HG03064 (cell line): ENCODE results near the gene CPSF3.

Experiments used
- ATAC-seq: cut with Tn5 transposase; IDR thresholded peaks from one replicate; pipeline ENCODE4 v1.9.1; 2021; ENCODE audit warnings: low read depth; ENCODE audit not compliant: unreplicated experiment

The CPSF3 gene

DNA sequence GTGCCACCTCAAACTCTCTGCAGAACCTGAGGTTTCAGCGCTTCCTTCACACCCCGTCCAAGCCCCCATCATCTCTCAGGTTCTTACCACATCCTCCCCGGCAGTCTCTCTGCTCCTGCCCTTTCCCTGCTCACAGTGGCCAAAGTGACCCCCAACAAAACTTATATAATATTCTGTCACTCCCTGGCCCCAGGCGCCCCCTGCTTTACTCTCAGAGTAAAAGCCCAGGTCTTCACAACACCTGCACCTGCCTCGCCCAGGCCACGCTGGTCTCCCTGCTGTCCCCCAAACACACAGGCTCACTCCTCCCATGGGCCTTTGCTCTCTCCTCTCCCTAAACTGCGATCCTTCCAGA is 6.5 kb upstream of the CPSF3 start:
- no peak for ATAC-seq

DNA sequence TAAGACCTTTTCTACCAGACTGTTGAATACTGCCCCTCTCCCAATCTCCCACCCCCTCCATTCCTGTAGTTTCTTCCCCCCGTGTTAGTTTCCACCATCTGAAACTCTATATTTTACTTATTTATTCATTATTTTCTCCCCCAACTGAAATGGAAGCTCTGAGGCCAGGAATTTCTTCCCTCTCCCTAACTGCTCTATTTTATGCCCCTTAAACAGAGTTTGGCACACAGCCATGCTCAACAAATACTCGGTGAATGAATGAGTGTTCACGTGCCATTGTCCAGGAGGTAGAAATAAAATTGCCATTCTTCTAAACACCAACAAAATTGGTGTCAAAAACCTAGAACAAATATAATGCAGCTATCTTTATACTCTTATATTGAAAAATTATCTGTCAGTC is 5.7 kb upstream of the CPSF3 start:
- ATAC-seq = no peak

DNA sequence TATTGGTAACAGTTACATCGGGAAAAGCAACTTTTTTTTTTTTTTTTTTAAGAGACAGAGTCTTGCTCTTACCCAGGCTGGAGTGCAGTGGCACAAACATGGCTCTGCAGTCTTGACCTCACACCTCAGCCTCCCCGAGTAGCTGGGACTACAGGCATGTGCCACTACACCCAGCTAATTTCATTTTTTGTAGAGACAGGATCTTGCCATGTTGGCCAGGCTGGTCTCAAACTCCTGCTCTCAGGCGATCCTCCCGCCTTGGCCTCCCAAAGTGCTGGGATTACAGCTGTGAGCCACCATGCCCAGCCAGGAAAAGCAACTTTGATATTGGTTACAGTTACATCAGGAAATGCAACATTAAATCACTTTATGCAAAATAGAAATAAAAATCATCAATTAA is 4.7 kb upstream of the CPSF3 start:
- ATAC-seq = no peak

DNA sequence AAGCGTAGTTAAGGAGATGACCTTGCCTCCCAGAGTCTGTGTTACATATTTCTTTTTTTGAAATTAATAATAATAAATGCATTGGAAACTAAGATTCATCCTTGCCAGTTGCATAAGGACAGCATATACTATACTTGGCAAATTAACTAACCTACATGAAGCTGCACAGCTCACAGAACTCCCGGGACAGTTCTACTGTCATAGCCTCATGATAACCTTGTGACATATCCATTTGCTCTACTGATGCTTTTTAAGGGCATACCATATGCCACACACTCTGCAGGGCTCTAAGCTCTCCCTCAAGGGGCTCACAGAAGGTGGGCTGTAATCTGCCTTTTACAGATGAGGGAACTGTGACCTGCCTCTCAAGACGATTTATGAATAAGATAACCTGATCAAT is 3.9 kb upstream of the CPSF3 start:
- no peak for ATAC-seq

DNA sequence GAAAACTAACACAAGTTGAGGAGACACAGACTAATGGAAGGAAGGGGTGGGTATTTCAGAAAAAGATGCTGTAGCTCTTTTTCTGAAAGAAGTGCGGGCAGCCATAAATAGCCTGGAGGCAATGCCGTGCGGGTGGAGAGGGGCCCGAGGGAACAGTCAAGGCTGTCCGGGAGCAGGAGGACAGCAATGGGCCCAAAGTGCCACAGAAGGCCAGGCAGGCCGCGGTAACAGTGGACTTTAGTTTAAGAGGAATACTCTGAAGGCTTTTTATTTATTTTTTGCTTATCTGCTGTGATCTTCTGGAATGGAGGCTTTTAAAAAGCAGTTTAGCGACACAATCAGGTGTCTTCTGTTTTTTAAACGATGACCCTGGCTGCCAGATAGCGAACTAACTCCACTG is 3.0 kb upstream of the CPSF3 start:
- no peak for ATAC-seq

DNA sequence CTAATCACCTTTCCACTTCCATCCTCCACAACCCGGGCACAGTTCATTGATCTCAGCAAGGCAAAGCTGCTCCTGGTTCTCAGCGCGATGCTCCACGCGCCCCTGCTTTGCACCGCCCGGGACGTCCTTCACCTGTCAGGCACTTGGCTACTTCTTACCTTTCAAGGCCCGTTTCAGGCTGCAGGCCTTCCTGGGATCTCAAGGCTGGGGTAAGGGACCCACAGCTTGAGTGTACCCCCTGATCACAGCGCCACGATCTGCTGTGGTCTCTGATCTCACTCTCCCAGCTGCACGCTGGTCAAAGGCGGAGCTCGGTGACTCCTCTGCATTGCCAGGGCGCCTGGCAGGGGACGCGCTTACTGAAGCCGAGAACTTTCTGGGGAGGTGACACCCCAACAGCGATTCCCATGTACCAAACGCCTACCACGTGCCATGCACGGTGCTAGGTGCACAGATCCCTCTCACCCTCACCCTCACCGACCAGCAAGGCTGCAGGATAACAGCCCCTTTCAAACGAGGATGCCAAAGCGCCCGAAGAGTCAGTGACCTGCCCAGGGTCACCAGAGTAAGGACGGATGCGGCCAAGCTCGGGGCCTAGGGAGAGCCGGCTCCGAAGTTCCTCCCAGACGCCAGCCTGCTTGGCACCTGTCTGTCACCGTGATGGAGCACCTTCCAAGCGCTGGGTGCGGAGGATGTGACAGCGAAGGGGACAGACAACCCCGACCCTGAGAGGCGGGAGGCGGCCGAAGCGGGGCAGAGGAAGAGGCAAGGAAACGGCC is 944 bp upstream of the CPSF3 start:
- ATAC-seq = peak; percentile 29

DNA sequence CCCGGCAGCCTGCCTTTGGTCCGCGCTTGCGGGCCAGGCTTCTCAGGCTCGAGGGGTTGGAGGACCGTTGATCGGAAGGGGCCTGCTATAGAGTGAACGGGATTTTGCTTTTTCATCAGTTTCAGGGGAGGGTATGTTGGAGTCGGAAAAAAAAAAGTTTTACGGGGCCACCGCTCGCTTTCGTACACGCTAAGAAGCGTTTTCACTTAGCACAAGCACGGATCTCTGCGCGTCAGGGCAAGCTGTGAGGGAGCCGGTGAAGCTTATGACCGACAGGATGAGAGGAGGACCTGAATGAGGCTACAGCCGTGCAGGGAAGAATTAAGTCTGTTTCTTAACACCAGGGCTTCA is 443 bp downstream of the CPSF3 start:
- ATAC-seq = peak; percentile 2

DNA sequence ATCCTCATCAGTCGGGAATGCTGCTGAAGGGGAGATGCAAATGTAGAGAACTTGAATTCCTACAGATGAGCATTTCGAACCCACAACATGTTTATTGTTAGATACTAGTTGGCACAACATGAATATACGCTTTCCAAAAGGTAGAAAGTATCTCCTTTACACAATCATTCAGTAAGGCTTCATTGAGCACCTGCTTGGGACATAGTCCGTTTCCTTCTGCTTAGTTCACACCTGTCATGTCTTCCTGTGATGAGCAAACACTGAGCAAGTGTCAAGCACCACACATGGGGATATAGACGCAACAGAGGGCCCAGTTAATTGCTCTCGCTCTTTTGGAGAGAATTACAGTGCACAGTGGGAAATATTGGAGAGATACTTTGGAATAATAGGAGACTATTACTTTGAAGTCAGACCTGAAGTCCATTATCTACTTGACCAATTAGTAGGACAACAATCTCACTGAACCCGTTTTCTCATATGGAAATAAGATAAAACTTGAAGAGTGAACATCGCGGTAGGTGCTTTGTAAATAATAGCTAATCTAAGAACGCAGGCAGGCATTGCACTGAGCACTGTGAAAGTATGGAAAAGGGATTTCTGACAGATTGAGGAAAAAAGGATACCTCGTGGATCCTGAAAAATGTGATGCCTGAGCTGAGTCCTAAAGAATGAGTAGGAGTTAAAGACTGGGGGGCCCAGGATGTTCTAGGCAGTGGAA is 1.2 kb downstream of the CPSF3 start:
- ATAC-seq = no peak

DNA sequence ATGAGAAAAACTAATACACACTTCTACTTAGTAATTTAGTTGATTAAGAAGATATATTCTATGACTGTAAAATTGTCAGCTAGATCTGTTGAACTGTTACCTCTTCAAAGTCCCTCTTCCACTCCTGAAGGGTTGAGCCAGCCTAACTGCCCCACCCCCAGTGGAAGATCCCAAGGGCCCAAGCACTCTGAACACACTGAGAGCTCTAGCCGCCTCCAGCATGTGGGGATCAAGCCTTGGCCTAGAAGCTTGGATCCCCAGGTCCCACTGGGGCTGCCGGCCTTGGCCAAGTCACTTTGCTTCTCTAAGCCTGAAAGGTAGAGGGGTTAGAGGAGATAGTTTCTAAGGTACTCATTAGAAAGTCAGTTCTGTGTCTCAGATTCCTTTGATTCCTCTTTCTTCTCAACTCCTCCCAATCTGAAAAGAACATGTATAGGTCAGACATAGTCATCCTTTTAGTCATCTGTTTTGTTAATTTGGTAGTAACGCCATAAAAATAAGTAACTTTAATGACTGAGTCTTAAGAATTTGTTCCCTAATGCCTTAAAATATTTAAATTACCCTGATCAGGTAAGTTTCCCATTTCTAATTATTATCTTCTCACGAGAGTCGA is 5.6 kb downstream of the CPSF3 start:
- ATAC-seq = no peak

DNA sequence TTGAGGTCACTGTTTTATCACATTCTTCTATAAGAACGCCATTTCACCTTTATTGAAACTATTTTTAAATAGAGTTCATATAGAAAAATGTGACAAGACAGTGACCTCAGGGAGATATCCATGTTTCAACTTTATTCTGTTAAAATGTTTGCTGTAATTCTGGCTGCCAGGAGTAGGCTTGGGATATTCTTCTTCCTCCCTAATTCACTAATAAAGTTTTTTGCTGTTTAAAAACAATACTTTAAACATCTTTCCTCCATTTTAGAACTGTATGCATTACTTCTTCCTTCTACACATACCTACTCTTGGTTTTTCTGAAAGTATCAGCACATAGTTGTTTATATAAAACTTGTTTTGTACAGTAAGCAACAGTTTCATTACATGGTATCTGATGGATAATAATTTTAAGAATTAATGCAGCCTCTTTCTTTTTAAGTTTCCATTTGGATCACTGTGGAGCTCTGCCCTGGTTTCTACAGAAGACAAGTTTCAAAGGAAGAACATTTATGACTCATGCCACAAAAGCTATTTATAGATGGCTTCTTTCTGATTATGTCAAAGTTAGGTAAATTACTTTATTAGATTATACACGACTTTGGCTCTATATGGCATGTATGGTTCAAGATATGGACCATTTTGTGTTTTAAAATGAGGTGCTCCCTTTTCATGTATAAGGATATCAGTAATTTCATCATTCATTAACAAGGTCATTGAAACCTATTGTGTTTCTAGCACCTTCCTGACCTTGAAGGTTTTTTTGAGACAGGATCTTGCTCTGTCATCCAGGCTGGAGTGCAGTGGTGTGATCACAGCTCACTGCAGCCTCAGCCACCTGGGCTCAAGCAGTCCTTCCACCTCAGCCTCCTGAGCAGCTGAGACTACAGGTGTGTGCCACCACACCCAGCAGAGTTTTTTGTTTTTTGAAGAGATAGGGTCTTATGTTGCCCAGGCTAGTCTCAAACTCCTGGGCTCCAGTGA is 7.2 kb downstream of the CPSF3 start:
- ATAC-seq = no peak

DNA sequence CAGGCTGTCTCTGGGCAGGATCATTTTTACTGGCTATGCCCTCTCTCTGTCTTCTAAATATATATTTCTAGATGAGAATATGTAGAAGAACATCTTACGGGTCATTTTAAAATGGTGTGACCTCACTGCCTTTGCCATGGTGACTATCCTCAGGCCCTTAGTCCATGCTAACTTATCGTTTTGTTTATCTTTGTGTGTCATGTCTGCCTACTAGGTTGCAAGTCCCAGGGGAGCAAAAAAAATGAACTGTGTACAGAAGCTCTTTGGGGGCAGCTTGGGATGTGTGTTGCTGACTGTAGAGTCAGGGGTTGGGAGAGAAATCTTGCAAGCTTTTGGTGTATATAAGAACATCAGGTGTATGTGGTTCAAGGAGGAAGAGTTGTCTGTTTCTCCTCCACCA is 11.0 kb downstream of the CPSF3 start:
- no peak for ATAC-seq

DNA sequence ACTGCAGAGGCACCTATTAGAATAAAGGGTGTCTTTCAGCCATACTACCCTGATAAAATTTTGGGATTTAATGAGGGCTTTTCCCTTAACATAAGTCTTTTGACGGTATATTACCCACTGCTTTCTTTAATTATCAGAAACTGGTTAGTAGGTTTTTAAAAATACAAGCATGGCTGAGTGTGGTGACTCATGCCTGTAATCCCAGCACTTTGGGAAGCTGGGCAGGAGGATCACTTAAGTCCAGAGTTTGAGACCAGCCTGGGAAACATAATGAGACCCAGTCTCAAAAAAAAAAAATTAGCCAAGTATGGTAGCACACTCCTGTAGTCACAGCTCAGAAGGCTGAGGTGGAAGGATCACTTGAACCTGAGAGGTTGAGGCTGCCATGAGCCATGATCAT is 16.1 kb downstream of the CPSF3 start:
- no peak for ATAC-seq

DNA sequence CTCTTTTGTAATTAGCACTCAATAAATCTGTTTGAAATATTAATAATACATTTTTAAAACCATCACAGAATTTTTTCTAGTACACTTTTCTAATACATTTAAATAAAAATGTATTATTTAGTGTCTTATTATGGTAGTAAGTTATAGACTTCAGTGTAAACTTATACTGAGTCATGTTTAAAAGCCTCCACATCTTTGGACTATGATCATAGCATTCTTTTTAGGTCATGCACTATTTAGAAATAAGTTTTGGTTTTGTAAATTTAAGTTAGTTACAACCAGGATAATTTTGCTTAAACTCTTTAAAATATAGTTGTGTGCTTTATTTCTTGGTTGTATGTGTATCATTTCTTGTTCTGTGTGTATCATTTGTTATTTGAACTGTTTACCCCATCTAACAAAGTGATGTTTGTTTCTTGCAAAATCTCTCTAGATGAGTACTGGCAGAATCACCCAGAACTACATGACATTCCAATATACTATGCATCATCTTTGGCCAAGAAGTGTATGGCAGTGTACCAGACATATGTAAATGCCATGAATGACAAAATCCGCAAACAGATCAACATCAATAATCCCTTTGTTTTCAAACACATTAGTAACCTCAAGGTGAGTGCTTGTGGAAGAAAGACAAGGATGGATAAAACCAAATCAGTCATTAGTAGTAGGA is 16.7 kb downstream of the CPSF3 start:
- no peak for ATAC-seq

DNA sequence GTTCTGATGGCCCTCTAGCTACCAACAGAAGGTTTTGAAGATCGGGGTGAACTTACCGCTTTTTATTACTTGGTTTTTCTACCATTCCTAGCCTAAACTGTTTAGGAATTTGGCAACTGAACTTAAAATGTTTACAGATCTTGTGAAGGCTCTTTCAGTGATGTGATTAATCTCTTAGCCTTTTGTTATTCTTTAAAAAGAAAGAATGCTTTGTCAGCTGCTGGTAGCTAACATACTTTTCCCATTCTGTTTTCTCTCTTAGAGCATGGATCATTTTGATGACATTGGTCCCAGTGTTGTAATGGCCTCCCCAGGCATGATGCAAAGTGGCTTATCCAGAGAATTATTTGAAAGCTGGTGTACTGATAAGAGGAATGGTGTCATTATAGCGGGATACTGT is 18.1 kb downstream of the CPSF3 start:
- ATAC-seq = no peak

DNA sequence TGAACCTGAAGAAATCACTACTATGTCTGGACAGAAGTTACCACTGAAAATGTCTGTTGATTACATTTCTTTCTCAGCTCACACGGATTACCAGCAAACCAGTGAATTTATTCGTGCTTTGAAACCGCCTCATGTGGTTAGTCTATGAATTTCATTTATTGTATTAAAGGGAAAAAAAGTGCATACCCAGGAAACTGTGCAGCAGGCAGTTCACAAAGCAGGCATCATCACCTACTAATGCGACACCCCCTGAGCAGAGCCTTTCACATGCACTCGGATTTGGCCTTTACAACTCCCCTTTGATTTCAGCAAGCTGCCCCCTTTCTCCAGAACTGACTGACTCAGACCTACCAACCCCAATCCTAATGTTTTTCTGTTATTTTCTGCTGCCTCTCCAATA is 20.1 kb downstream of the CPSF3 start:
- no peak for ATAC-seq

DNA sequence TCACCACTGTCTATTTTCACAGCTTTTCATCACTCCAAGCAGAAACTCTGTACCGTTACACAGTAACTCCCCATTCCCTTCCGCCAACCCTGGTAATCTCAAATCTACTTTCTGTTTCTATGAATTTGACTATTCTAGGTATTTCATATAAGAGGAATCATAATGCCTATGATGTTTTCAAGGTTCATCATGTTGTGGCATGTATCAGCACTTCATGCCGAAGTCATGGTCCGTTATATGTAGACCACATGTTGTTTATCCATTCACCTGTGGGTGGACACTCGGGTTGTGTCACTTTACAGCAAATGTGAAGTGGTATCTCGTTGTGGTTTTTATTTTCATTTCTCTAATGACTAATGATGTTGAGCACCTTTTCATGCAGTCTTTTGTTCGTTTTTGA is 21.6 kb downstream of the CPSF3 start:
- no peak for ATAC-seq

DNA sequence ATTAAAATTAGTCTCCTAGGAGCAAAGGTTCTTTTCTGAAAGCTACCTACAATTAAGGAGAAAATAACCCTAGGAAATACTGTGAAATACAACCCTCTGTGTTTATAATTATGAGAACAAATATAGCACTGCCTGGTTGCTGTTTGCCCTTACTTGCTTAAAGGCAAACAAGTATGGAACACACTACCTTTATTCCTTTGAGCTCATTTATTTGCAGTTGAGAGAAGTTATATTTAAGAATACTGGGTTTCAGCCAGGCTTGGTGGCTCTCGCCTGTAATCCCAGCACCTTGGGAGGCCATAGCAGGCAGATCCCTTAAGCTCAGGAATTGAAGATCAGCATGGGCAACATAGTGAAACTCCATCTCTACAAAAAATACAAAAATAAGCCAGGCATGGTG is 27.8 kb downstream of the CPSF3 start:
- no peak for ATAC-seq

DNA sequence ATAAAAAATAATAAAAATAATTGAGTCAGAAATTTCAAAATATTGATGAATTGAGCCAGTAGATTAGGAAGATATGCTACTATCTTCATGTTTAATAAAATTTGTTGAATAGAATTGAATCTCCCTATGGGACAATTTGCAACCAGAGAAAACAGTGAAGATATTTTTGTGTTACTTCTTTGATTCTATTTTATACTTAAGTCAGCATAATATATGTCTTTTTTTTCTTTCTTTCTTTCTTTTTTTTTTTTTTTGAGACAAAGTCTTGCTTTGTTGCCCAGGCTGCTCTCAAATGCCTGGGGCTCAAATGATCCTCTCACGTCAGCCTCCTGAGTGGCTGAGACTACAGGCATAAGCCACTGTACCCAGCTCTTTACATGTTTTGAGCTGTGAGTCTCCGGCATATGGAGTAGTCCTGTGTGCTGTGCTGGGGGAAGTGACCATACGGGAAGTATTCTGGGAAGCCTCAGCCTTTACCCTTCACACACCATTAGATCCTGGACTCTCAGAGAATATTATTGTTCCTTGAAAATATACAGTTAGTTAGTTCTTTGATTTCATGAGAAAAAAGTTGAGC is 37.1 kb downstream of the CPSF3 start:
- no peak for ATAC-seq

DNA sequence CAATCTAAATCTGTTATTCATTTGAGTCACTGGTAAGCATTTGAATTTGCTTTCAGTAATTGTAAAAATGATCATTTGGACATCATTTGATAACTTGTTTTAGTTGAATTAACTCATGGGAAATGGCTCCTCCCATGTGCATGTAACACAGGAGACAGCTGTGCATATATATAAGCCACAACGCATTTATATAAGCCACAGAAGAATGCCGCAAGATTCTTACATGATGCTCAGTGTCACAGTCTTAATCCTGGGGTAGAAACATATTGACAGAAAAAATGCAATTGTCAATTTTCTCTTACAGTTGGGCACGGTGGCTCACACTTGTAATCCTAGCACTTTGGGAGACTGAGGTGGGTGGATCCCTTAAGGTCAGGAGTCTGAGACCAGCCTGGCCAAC is 37.6 kb downstream of the CPSF3 start:
- ATAC-seq = no peak

DNA sequence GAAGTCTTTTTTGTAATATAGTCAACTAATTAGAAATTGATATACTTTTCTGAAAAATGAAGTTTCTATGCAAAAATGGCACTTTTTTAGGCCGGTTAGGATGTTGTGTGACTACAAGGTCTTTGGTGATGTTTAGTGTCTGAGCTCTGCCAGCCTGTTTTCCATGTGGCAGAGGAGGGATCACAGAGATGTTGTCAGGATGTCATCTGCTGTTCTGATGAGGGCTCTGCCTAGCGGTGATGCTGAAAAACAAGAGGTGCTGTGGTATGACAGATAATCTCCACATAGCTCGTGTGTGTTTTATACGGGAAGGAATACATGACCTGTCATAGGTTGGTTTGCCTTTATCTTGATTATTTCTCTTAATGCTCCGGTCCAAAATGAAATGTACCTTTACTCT is 38.9 kb downstream of the CPSF3 start:
- ATAC-seq = no peak
